HG03280 (cell line): ENCODE data around the gene RPL39L.
"Not testable (repeated sequence)": the region's sequence is repeated elsewhere in the genome, so short reads cannot be mapped to it uniquely, and the experiment has no call there.

Source experiments
- ATAC-seq: cut with Tn5 transposase; IDR thresholded peaks from one replicate; pipeline ENCODE4 v1.9.1; 2021; ENCODE audit warnings: mild to moderate bottlenecking, moderate library complexity; ENCODE audit not compliant: unreplicated experiment

Gene RPL39L

DNA sequence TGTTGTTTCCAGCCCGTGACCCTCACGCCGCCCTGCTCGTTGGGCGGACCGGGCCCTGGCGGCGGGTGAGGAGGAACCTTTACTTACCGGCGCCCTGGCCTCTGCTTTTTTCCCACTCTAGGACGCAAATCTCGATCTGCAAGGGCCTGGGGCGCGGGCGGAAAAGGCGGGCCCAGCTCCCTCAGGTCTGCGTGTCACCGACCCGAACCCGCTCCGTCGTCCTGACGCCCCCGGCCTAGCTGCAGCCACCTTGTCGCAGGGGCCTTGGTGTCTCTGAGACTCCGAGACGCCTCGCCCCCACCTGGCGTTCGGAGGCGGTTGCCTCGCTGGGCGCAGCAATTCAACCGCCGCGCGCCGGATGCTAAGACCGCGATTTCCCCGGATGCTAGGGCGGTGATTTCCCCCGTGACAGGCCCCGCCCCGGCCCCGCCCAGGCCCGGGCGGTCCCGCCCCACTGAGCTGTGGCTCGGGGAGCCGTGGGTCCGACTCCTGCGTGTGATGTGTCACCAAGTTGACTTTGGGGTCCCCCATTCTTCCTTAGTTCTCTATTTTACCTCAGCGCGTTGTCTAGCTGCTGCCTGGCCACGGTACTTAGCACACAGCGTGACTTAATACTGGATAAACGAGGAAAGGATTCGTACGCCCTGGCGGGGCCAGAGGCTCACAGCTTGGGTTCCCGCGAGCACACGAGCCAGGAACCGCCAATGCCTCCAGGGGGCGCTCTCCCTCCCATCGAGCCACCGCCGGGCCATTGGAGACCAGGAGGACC lies at the start of gene RPL39L:
Gene RPL39L, minus strand, starts transcription at position 371 of the 769 bp plus-strand sequence. CDS start 18,196 bp downstream, outside the sequence.
- ATAC-seq = peak; percentile 98

DNA sequence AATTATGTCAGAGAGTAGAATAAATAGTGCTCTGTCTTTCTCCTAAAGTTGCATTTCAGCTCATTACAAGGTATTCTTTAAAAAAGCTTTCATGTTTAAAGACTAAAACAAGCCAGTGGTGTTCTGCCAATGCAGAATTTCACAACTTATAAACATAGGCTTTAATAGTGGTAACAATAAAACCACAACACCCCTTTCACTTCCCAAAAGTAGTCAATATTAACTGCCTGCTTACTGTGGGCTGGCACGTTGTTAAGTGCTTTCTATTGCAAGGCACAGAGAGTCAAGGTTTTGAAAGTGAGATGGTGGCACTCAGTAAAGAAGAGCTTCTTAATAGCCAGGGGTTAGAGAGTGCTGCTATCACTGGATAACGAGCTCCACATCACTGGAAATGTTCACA lies 49.6 kb upstream of the RPL39L start:
- no peak for ATAC-seq

DNA sequence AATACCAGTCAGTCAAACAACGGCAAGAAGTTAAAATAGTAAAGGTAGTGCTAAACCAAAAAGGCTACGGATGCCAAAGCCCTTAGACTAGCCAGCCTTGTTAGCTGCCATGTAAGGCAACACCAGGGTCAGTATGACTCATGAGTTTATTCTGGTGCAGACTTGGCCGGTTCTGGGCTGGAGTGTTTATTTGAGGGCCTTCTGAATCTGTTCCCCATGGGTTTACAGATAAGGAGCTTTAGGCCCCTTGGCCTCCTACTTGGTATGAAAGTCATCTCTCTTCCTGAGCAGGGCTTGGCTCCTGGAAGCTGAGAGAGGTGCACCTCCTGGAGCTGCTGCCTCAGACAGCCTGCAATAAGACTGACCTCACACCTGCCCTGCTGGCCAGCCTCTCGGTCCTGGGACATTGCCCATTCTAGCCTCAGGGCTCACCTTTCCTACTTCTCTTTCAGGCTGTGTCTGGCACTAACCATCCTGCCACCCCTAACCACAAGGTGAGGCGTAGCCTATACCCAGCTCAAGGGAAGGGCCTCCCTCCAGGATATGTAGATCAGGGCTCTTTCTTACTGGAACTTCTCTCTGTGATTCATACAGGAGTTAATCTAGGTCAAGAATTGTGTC lies 47.6 kb upstream of the RPL39L start:
- no peak for ATAC-seq

GRCh38 chr3:187186375-187186774 lies 47.1 kb upstream of the RPL39L start:
- ATAC-seq = no peak

DNA sequence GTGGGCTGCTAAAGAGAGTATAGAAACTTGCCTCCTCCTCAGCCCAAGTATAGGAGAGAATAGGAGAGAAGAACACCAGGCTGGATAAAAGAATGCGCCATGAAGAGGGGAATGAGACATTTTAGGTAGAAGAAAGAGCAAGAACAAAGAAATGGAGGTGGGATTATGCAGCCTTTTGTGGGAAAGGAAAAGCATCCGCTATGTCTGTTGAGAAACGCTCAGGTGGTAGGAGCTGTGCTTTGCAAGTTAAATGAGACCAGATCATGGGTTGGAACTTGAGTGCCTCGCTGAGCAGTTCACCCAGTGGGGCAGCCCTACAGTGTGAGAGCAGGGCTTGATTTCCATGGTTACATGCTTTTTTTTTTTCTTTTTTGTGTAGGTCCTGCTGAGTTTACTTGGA lies 46.5 kb upstream of the RPL39L start:
- ATAC-seq = no peak

GRCh38 chr3:187183903-187184302 lies 44.6 kb upstream of the RPL39L start:
- ATAC-seq = no peak

GRCh38 chr3:187183210-187183862 lies 44.0 kb upstream of the RPL39L start:
- ATAC-seq = no peak

DNA sequence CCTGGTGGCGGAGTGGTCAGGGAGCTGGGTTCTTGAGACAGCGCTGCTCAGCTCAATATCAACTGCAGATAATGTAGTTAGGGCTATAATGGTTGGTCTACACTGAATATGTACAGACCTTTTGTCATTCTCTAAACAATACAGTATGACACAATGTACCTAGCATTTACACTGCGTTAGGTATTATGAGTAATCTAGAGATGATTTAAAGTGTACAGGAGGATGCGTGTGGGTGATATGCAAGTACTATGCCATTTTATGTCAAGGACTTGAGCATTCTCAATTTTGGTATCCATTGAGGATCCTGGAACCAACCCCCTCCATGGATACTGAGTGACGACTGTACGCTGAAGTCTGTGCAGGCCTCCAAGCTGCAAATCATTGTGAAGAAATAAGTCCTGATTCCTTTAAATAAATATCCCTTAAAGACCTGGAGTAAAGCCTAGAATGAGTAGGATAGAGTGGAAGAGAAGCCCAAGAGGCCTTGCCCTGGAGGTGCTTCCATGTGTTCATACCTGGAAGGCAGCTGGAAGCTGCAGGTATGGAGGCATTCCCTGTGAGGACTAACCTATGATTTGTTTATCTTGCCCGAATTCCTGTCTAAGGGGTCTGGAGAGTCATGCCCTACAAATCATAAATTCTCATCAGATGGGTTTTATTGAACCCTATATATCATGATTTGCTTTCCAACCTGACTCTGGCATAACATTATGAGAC lies 42.3 kb upstream of the RPL39L start:
- no peak for ATAC-seq

- ATAC-seq = no peak
Observed at GRCh38 chr3:187172929-187173328, 33.6 kb upstream of the RPL39L start.

DNA sequence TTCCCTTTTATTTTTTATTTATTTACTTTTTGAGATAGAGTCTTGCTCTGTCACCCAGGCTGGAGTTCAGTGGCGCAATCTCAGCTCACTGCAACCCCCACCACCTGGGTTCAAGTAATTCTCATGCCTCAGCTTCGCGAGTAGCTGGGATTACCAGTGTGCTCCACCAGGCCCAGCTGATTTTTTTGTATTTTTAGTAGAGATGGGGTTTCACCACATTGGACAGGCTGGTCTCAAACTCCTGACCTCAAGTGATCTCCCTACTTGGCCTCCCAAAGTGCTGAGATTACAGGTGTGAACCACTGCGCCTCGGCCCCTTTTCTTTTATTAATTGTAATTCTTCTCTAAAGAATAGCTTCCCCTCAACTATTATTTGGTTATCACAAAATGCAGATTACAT lies 31.6 kb upstream of the RPL39L start:
- not testable (repeated sequence) for ATAC-seq

DNA sequence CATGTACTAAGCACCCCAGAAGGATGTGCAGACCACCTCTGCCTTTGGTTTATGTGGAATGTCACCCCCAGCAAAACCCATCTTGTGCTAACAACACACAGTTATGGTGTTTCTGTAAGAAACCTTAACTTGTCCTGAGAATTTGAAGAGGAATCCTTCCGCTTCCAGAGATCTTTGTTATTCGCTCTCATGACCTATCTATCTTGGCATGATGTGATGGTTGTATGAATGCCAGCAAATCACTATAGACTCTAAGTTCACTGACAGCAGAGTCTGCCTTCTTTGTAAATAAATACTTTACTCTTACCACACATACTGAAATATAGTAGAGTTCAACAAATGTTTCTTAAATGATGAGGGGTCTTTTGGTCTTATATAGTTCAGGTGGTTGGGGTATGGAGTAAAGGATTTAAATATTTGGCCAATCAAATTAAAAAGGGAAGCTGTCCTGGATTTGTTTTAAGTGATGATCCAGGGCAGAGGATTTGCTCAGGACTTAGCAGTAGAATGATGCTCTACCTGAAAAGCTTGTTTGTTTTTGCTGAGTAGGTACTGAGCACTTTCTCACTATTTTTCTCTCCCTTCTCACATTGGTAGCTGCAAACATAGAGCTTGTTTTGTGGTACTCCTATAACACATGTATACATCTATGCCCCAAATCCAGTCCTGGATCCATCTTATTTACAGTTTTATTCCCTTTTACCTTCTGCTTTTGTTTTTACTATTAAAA lies 30.1 kb upstream of the RPL39L start:
- no peak for ATAC-seq

GRCh38 chr3:187167777-187168176 lies 28.5 kb upstream of the RPL39L start:
- no peak for ATAC-seq

- no peak for ATAC-seq
Observed at GRCh38 chr3:187166750-187167149, 27.5 kb upstream of the RPL39L start.

DNA sequence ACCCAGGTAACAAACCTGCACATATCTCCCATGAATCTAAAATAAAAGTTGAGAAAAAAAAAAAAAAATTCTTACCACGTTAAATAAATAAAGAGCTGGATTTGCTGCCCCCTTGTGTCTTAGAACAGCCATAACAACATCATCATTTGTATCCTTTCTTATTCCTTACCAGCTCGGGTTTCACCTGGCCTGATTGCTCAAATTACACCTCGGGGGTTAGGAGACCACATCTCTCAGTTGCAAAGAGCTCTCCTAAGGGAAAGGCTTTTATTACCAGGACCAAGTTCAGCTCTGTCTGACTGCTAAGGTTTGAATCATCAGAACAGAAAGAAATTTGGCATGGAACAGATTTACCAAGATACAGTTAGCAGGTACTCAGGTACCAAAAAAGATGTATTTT lies 25.8 kb upstream of the RPL39L start:
- ATAC-seq = no peak

GRCh38 chr3:187162265-187162953 lies 23.1 kb upstream of the RPL39L start:
- no peak for ATAC-seq

DNA sequence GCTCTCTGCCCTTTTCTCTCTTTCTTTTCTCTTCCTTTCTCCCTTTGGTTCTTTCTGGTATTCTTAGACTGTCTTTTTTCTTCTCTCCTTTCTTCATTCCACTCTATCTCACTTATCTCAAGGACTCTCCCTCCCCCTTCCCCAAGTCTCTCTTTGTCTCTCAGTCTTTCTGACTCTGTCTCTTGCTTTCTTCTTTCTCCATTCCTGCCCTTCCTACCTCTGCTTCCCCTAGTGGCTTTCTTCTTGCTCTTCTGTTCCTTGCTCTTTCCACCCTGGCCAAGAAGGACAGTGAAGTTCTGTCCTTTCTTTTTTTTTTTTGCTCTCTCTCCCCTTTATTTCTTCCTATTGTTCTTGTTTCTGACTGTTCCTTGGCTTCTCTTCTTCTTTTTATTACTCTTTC lies 22.3 kb upstream of the RPL39L start:
- no peak for ATAC-seq

GRCh38 chr3:187150599-187150998 lies 11.3 kb upstream of the RPL39L start:
- no peak for ATAC-seq

- ATAC-seq = no peak
Observed at GRCh38 chr3:187150186-187150585, 10.9 kb upstream of the RPL39L start.

GRCh38 chr3:187146389-187146788 lies 7.1 kb upstream of the RPL39L start:
- ATAC-seq = no peak
